CD4-positive, alpha-beta T cell (primary cell): ENCODE results near the gene CFAP57. TPM values are rescaled to one million over a fixed set of nuclear protein-coding genes. Genes with fewer than 3 reads are reported as not detected.

ENCODE experiments used
- ATAC-seq: fragments of 200-7000 bp; cut with Tn5 transposase; one replicate; pipeline ENCODE4 v1.10.0; 2022; ENCODE audit warnings: mild to moderate bottlenecking; ENCODE audit not compliant: poor library complexity
- CTCF ChIA-PET: fragments of 350-600 bp; sonication (Branson Sonifier 250); formaldehyde crosslinking; loops from one replicate; lab custom pipeline; 2021; ENCODE audit warnings: antibody characterized with exemption, inconsistent platforms; lab: Charles Lee
- POLR2A ChIA-PET: fragments of 350-600 bp; sonication (Branson Sonifier 250); formaldehyde crosslinking; loops from one replicate; lab custom pipeline; 2021; ENCODE audit warnings: antibody characterized with exemption, inconsistent platforms; lab: Charles Lee
- DNase-seq, 14 experiments: peaks; one replicate each; pipeline ENCODE4 v3.0.0-alpha.2; 2013 to 2020; ENCODE audit warnings: mixed read lengths in 2 of 14
- H3K27ac ChIP-seq, 2 donors: one replicate each; pipeline versions ENCODE4 v1.5.1 to v1.7.0; 2013; ENCODE audit warnings: low read length in 2 of 2, low read depth in 1 of 2, mild to moderate bottlenecking in 1 of 2
- H3K27me3 ChIP-seq, 2 experiments: 1 replicate in 1 of 2; 2 replicates in 1 of 2; pipeline versions ENCODE4 v1.6.1 to v1.7.0; 2013; ENCODE audit warnings: low read length in 2 of 2, control low read depth in 1 of 2, mild to moderate bottlenecking in 1 of 2, moderate library complexity in 1 of 2; ENCODE audit not compliant: insufficient read depth in 2 of 2, control insufficient read depth in 1 of 2
- H3K36me3 ChIP-seq: one replicate; pipeline ENCODE4 v1.6.1; 2013; ENCODE audit warnings: low read length, control low read depth; ENCODE audit not compliant: insufficient read depth
- H3K4me1 ChIP-seq: one replicate; pipeline ENCODE4 v1.6.1; 2013; ENCODE audit warnings: low read length, control low read depth; ENCODE audit not compliant: insufficient read depth
- H3K4me3 ChIP-seq: one replicate; pipeline ENCODE4 v1.5.1; 2013; ENCODE audit warnings: mild to moderate bottlenecking, low read length, moderate library complexity
- H3K9me3 ChIP-seq, 2 experiments: 1 replicate in 1 of 2; 2 replicates in 1 of 2; pipeline versions ENCODE4 v1.6.1 to v1.7.0; 2013; ENCODE audit warnings: low read length in 2 of 2, mild to moderate bottlenecking in 2 of 2, control low read depth in 1 of 2, moderate library complexity in 1 of 2; ENCODE audit not compliant: control insufficient read depth in 1 of 2, insufficient read depth in 1 of 2
- H3K27ac Mint-ChIP-seq: one replicate; pipeline ENCODE4 v1.8.0; 2020; ENCODE audit warnings: mixed read lengths
- H3K27me3 Mint-ChIP-seq: one replicate; pipeline ENCODE4 v1.8.0; 2021; ENCODE audit warnings: mixed read lengths
- H3K36me3 Mint-ChIP-seq: one replicate; pipeline ENCODE4 v1.8.0; 2021; ENCODE audit warnings: low read depth, mixed read lengths
- H3K4me1 Mint-ChIP-seq: one replicate; pipeline ENCODE4 v1.8.0; 2021; ENCODE audit warnings: low read depth, mixed read lengths
- H3K4me3 Mint-ChIP-seq: one replicate; pipeline ENCODE4 v1.8.0; 2020; ENCODE audit warnings: mild to moderate bottlenecking, mixed read lengths
- H3K9me3 Mint-ChIP-seq: one replicate; pipeline ENCODE4 v1.8.0; 2020; ENCODE audit warnings: mixed read lengths
- CTCF ChIP-seq: fragments of 200-600 bp; IDR thresholded peaks from one replicate; pipeline ENCODE4 v1.8.0; 2022; ENCODE audit warnings: antibody characterized with exemption, mild to moderate bottlenecking
- intact Hi-C, 2 experiments: fragments of 100-400 bp; cut with DNase I in 1 of 2; cut with micrococcal nuclease in 1 of 2; formaldehyde crosslinking; loops; one replicate each; pipeline versions ENCODE4 v1.15.1 to v1.9.0; 2023 to 2025; cut with DNase I, micrococcal nuclease
- polyA plus RNA-seq, 2 donors: library from polyadenylated mRNA; unstranded; fragments of 120-200 nt; gene quantifications; one replicate each; pipeline ENCODE4 v1.2.1, GENCODE V29; 2013
- total RNA-seq, 174 experiments: library from RNA in 2 of 174; stranded (reverse) in 2 of 174; gene quantifications; one replicate each; pipeline ENCODE4 v1.2.3 and lab custom pipeline; 2021 to 2026

Gene CFAP57
- total RNA-seq (not detected), total RNA-seq (lab: John Stamatoyannopoulos, UW) (0 to 0.52 (median 0.05) reads per million in 172 experiments)
- polyA plus RNA-seq (2013, experiment 1 of 2), result 0.03 TPM
- polyA plus RNA-seq (2013, experiment 2 of 2), result 0.07 TPM

GRCh38 chr1:43171876-43172526, at the start of gene CFAP57, which contains the start of gene EBNA1BP2:
TSS of gene CFAP57 (plus strand) at chr1:43172330. CDS start at chr1:43172754, 424 bp downstream.
TSS of gene EBNA1BP2 (minus strand) at chr1:43172290. CDS start at chr1:43172118, 172 bp downstream.
- TF ChIP-seq CTCF, result no peak
- H3K4me3 Mint-ChIP-seq, result peak within 1 kb of the TSS; percentile 96
- CTCF ChIA-PET, result no interaction called here
- Histone ChIP-seq H3K27ac (peak within 1 kb of the TSS; percentile 25 to 69), H3K27me3 (peaks cover 9 to 14% of the 10 kb centered on the region in 2 experiments), H3K9me3 (no peaks in the 10 kb centered on the region), H3K36me3 (peaks cover 33% of the 10 kb centered on the region), H3K4me1 (peaks cover 14% of the 10 kb centered on the region), H3K4me3 (peak within 1 kb of the TSS; percentile 93)
- peaks cover 52% of the 10 kb centered on the region for H3K36me3 Mint-ChIP-seq
- H3K27ac Mint-ChIP-seq, result peak within 1 kb of the TSS; percentile 82
- H3K9me3 Mint-ChIP-seq, result no peaks in the 10 kb centered on the region
- ATAC-seq (peak; percentile 75), DNase-seq (peak; percentile 83 to 97 (median 88))
- peaks cover 33% of the 10 kb centered on the region for H3K4me1 Mint-ChIP-seq
- intact Hi-C loops, result loop anchor here in 1 of 2 experiments (2.0 to 10.0 kb wide), 14 partner anchors 185 to 1807 kb away; partner anchors contain the start of genes ATP6V0B, B4GALT2, C1orf50 and CDC20
- POLR2A ChIA-PET, result interaction anchor here (0.7 to 1.2 kb wide), 7 partner anchors 12 to 709 kb away, joined by 3 to 8 read pairs (median 4); partner anchors contain the start of genes CCDC30, ELOVL1, HYI and KDM4A
- peaks cover 16% of the 10 kb centered on the region for H3K27me3 Mint-ChIP-seq

- no peaks in the 10 kb centered on the region for H3K9me3 ChIP-seq
- no peak overlapping the region for H3K27ac Mint-ChIP-seq
- H3K4me3 ChIP-seq, result no peak overlapping the region
- H3K27me3 Mint-ChIP-seq, result peaks cover 39% of the 10 kb centered on the region
- no peak for DNase-seq
- no peaks in the 10 kb centered on the region for H3K4me1 Mint-ChIP-seq
- no peak for TF ChIP-seq CTCF
- no peaks in the 10 kb centered on the region for H3K36me3 Mint-ChIP-seq
- H3K9me3 Mint-ChIP-seq, result no peaks in the 10 kb centered on the region
- no peaks in the 10 kb centered on the region for H3K36me3 ChIP-seq
- intact Hi-C loops, result no loop called here
- ChIA-PET CTCF (no interaction called here), POLR2A (no interaction called here)
- H3K4me1 ChIP-seq, result no peaks in the 10 kb centered on the region
- H3K27me3 ChIP-seq, result peaks cover 10 to 11% of the 10 kb centered on the region in 2 experiments
- no peak overlapping the region for H3K27ac ChIP-seq
- ATAC-seq, result no peak
- H3K4me3 Mint-ChIP-seq, result no peak overlapping the region
Measured at GRCh38 chr1:43123031-43123430, 49.1 kb upstream of the CFAP57 start.

- H3K4me3 ChIP-seq, result no peak overlapping the region
- POLR2A ChIA-PET, result no interaction called here
- DNase-seq (no peak), ATAC-seq (no peak)
- Mint-ChIP-seq H3K27me3 (peaks cover 50% of the 10 kb centered on the region), H3K4me3 (no peak overlapping the region), H3K36me3 (no peaks in the 10 kb centered on the region), H3K4me1 (no peaks in the 10 kb centered on the region), H3K27ac (no peak overlapping the region), H3K9me3 (no peaks in the 10 kb centered on the region)
- no peak for TF ChIP-seq CTCF
- CTCF ChIA-PET, result no interaction called here
- H3K27ac ChIP-seq, result no peak overlapping the region
- no peaks in the 10 kb centered on the region for H3K9me3 ChIP-seq
- no peaks in the 10 kb centered on the region for H3K36me3 ChIP-seq
- intact Hi-C loops, result no loop called here
- H3K4me1 ChIP-seq, result no peaks in the 10 kb centered on the region
- peaks cover 12 to 21% of the 10 kb centered on the region in 2 experiments for H3K27me3 ChIP-seq
Measured at GRCh38 chr1:43128816-43129215, 43.3 kb upstream of the CFAP57 start.
